Mesenchymal stem cell (in vitro differentiated cells and primary cell): Measurements from ENCODE around the gene TUT7.
A peak's percentile ranks its signal among the peaks of the same experiment; 100 is the strongest.

Source experiments
- DNase-seq: peaks from one replicate; pipeline ENCODE4 v3.0.0-alpha.2; 2013
- H2AFZ ChIP-seq: one replicate; pipeline ENCODE4 v1.6.1; 2013; ENCODE audit warnings: low read depth, mild to moderate bottlenecking, control low read depth, inconsistent platforms, low read length, moderate library complexity
- H2AK5ac ChIP-seq: 2 replicates; pipeline ENCODE4 v1.6.1; 2013; ENCODE audit warnings: low read length, moderate library complexity, mild to moderate bottlenecking, inconsistent platforms; ENCODE audit not compliant: severe bottlenecking
- H2BK120ac ChIP-seq: one replicate; pipeline ENCODE4 v1.6.1; 2013; ENCODE audit warnings: low read depth, mild to moderate bottlenecking, inconsistent platforms, low read length, moderate library complexity
- H2BK12ac ChIP-seq, 2 experiments: one replicate each; pipeline ENCODE4 v1.6.1; 2013; ENCODE audit warnings: inconsistent platforms in 2 of 2, low read length in 2 of 2, mild to moderate bottlenecking in 2 of 2, moderate library complexity in 2 of 2, control low read depth in 1 of 2
- H2BK15ac ChIP-seq: one replicate; pipeline ENCODE4 v1.6.1; 2013; ENCODE audit warnings: mild to moderate bottlenecking, low read depth, inconsistent platforms; ENCODE audit not compliant: poor library complexity, severe bottlenecking
- H2BK5ac ChIP-seq: 2 replicates; pipeline ENCODE4 v1.6.1; 2013; ENCODE audit warnings: low read depth, mild to moderate bottlenecking, low read length, control low read depth, inconsistent platforms; ENCODE audit not compliant: poor library complexity, severe bottlenecking
- H3K14ac ChIP-seq, 2 experiments: one replicate each; pipeline ENCODE4 v1.6.1; 2013; ENCODE audit warnings: inconsistent platforms in 2 of 2, low read length in 2 of 2, control low read depth in 1 of 2, mild to moderate bottlenecking in 1 of 2, moderate library complexity in 1 of 2
- H3K18ac ChIP-seq, 2 experiments: one replicate each; pipeline ENCODE4 v1.6.1; 2013; ENCODE audit warnings: inconsistent platforms in 2 of 2, low read length in 2 of 2, control low read depth in 1 of 2, low read depth in 1 of 2, mild to moderate bottlenecking in 1 of 2
- H3K23ac ChIP-seq, 2 experiments: one replicate each; pipeline ENCODE4 v1.6.1; 2013; ENCODE audit warnings: inconsistent platforms in 2 of 2, low read length in 2 of 2, mild to moderate bottlenecking in 2 of 2, moderate library complexity in 2 of 2, control low read depth in 1 of 2
- H3K27ac ChIP-seq: 2 replicates; pipeline ENCODE4 v1.5.1; 2013; ENCODE audit warnings: mild to moderate bottlenecking, moderate library complexity, low read length, control low read depth, inconsistent platforms; ENCODE audit not compliant: poor library complexity, severe bottlenecking
- H3K27me3 ChIP-seq, 2 experiments: 2 replicates each; pipeline versions ENCODE4 v1.6.1 to v1.7.0; 2013; ENCODE audit warnings: low read length in 2 of 2, mild to moderate bottlenecking in 2 of 2, moderate library complexity in 2 of 2, control low read depth in 1 of 2, inconsistent platforms in 1 of 2; ENCODE audit not compliant: control insufficient read depth in 1 of 2, insufficient read depth in 1 of 2
- H3K36me3 ChIP-seq, 2 experiments: 2 replicates each; pipeline versions ENCODE4 v1.6.1 to v1.7.0; 2013; ENCODE audit warnings: low read length in 2 of 2, control low read depth in 1 of 2, inconsistent platforms in 1 of 2, low read depth in 1 of 2, mild to moderate bottlenecking in 1 of 2; ENCODE audit not compliant: insufficient read depth in 2 of 2, control insufficient read depth in 1 of 2
- H3K4ac ChIP-seq, 2 experiments: one replicate each; pipeline ENCODE4 v1.6.1; 2013; ENCODE audit warnings: inconsistent platforms in 2 of 2, low read length in 2 of 2, mild to moderate bottlenecking in 2 of 2, moderate library complexity in 2 of 2, control low read depth in 1 of 2, low read depth in 1 of 2
- H3K4me1 ChIP-seq: 2 replicates; pipeline ENCODE4 v1.6.1; 2013; ENCODE audit warnings: low read depth, low read length, control low read depth; ENCODE audit not compliant: control insufficient read depth, insufficient read depth
- H3K4me2 ChIP-seq: 2 replicates; pipeline ENCODE4 v1.6.1; 2013; ENCODE audit warnings: low read length, mild to moderate bottlenecking, inconsistent platforms; ENCODE audit not compliant: poor library complexity, severe bottlenecking
- H3K4me3 ChIP-seq, 2 experiments: 2 replicates each; pipeline versions ENCODE4 v1.5.1 to v1.7.0; 2013; ENCODE audit warnings: low read length in 2 of 2, mild to moderate bottlenecking in 2 of 2, control low read depth in 1 of 2, low read depth in 1 of 2; ENCODE audit not compliant: insufficient read depth in 1 of 2
- H3K79me1 ChIP-seq: replicated peaks from 2 replicates; pipeline ENCODE4 v1.6.1; 2013; ENCODE audit warnings: mild to moderate bottlenecking, control low read depth, low read length, inconsistent platforms; ENCODE audit not compliant: poor library complexity, severe bottlenecking
- H3K9ac ChIP-seq: 2 replicates; pipeline ENCODE4 v1.7.0; 2013; ENCODE audit warnings: mild to moderate bottlenecking, low read length, moderate library complexity
- H3K9me3 ChIP-seq: 2 replicates; pipeline ENCODE4 v1.7.0; 2013; ENCODE audit warnings: mild to moderate bottlenecking, low read length; ENCODE audit not compliant: control insufficient read depth
- H4K8ac ChIP-seq: one replicate; pipeline ENCODE4 v1.6.1; 2013; ENCODE audit warnings: inconsistent platforms, mild to moderate bottlenecking, low read length, moderate library complexity
- H4K91ac ChIP-seq: one replicate; pipeline ENCODE4 v1.6.1; 2013; ENCODE audit warnings: mild to moderate bottlenecking, low read length, inconsistent platforms
- WGBS: methylation state at CpG from one replicate; pipeline ENCODE4 v1.1.7; 2013; ENCODE audit warnings: mixed read lengths; 5-methylcytosine and 5-hydroxymethylcytosine counted together

Gene TUT7

GRCh38 chr9:86376016-86376415 is 21.8 kb upstream of the TUT7 start:
- Histone ChIP-seq H2BK120ac (no peak overlapping the region), H3K9ac (no peak overlapping the region), H3K23ac (no peak overlapping the region), H4K8ac (no peak overlapping the region), H4K91ac (no peak overlapping the region), H3K27ac (no peak overlapping the region), H3K36me3 (no peaks in the 10 kb centered on the region), H3K27me3 (no peaks in the 10 kb centered on the region), H2BK15ac (no peak overlapping the region), H3K4ac (no peak overlapping the region), H3K18ac (no peak overlapping the region), H2AFZ (no peak overlapping the region), H3K4me2 (no peak overlapping the region), H2AK5ac (no peak overlapping the region), H2BK12ac (no peak overlapping the region), H3K79me1 (no peaks in the 10 kb centered on the region), H3K4me1 (no peaks in the 10 kb centered on the region), H3K4me3 (no peak overlapping the region), H3K9me3 (peaks cover 19% of the 10 kb centered on the region), H2BK5ac (no peak overlapping the region), H3K14ac (no peak overlapping the region)
- no peak for DNase-seq
- 89% methylated on average over 5 of the region's 5 CpGs for WGBS

DNA sequence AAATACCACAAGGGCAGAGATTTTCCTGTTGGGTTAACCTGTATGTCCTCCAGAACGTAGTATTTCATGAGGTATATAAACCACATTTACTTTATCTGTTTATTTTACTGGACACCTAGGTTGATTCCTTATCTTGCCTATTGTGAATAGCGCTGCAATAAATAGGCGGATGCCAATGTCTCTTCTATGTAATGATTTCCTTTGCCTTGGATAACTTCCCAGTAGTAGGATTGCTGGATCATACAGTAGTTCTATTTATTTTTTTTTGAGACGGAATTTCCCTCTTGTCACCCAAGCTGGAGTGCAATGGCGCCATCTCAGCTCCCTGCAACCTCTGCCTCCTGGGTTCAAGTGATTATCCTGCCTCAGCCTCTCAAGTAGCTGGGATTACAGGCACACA is 15.6 kb upstream of the TUT7 start:
- 88% methylated on average over 4 of the region's 5 CpGs for WGBS
- H2BK15ac ChIP-seq: no peak overlapping the region
- H3K4me1 ChIP-seq: no peaks in the 10 kb centered on the region
- H2BK5ac ChIP-seq: no peak overlapping the region
- no peak overlapping the region for H3K4me2 ChIP-seq
- H3K23ac ChIP-seq: no peak overlapping the region
- no peak overlapping the region for H3K14ac ChIP-seq
- no peak overlapping the region for H2AK5ac ChIP-seq
- no peak overlapping the region for H3K4ac ChIP-seq
- no peak overlapping the region for H3K27ac ChIP-seq
- no peak overlapping the region for H2BK120ac ChIP-seq
- H4K91ac ChIP-seq: no peak overlapping the region
- H3K79me1 ChIP-seq: no peaks in the 10 kb centered on the region
- H4K8ac ChIP-seq: no peak overlapping the region
- H3K4me3 ChIP-seq: no peak overlapping the region
- H3K18ac ChIP-seq: no peak overlapping the region
- no peak for DNase-seq
- peaks cover 26% of the 10 kb centered on the region for H3K9me3 ChIP-seq
- H2BK12ac ChIP-seq: no peak overlapping the region
- no peak overlapping the region for H2AFZ ChIP-seq
- peak overlapping the region; percentile 19 for H3K9ac ChIP-seq
- no peaks in the 10 kb centered on the region for H3K36me3 ChIP-seq
- H3K27me3 ChIP-seq: no peaks in the 10 kb centered on the region

DNA sequence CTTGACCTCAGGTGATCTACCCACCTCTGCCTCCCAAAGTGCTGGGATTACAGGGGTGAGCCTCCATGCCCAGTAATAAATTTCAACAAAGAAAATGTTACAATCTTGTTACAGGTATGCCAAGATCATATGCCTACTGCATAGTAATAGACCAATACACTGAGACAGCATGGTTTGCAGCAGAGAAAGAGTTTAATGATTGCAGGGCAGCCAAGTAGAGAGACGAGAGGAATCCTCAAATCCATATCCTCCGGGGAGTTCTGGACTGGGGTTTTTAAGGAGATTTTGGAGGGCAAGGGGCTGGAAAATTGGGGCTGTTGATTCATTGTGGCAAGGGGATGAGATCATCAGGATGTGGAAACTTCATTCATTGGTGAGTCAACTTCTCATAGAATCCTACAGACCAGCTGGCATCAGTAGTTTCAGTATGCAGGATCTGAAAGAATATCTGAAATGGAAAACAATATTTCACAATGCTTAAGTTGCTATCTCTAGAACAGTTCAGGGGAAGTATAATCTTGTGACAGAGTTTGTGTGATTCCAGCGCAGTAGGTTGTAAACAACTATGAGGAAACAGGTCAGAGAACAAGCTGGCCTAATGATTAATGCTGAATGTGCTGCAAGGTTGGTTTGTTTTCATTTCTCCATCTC is 14.8 kb upstream of the TUT7 start:
- WGBS: 52% methylated on average over 3 of the region's 3 CpGs
- Histone ChIP-seq H3K4me2 (no peak overlapping the region), H3K18ac (no peak overlapping the region), H4K91ac (no peak overlapping the region), H3K27me3 (no peaks in the 10 kb centered on the region), H2BK12ac (no peak overlapping the region), H3K4me1 (no peaks in the 10 kb centered on the region), H2BK15ac (no peak overlapping the region), H2BK120ac (no peak overlapping the region), H2AFZ (no peak overlapping the region), H3K36me3 (no peaks in the 10 kb centered on the region), H3K9ac (peak overlapping the region; percentile 19), H2AK5ac (no peak overlapping the region), H2BK5ac (no peak overlapping the region), H4K8ac (no peak overlapping the region), H3K23ac (no peak overlapping the region), H3K14ac (no peak overlapping the region), H3K9me3 (peaks cover 26% of the 10 kb centered on the region), H3K4me3 (peak overlapping the region in 1 of 2 experiments; percentile 30), H3K27ac (no peak overlapping the region), H3K4ac (no peak overlapping the region), H3K79me1 (no peaks in the 10 kb centered on the region)
- DNase-seq: peak; percentile 85

- Histone ChIP-seq H3K27ac (no peak overlapping the region), H3K4me1 (no peaks in the 10 kb centered on the region), H2BK120ac (no peak overlapping the region), H4K8ac (no peak overlapping the region), H3K9ac (no peak overlapping the region), H3K18ac (no peak overlapping the region), H2BK12ac (no peak overlapping the region), H2AFZ (no peak overlapping the region), H3K79me1 (no peaks in the 10 kb centered on the region), H3K36me3 (no peaks in the 10 kb centered on the region), H2AK5ac (no peak overlapping the region), H2BK5ac (no peak overlapping the region), H3K4ac (no peak overlapping the region), H4K91ac (no peak overlapping the region), H3K14ac (no peak overlapping the region), H3K9me3 (no peaks in the 10 kb centered on the region), H3K23ac (no peak overlapping the region), H3K4me2 (no peak overlapping the region), H3K27me3 (no peaks in the 10 kb centered on the region), H3K4me3 (no peak overlapping the region), H2BK15ac (no peak overlapping the region)
- 93% methylated on average over 3 of the region's 3 CpGs for WGBS
- DNase-seq: no peak
These were observed 7.0 kb upstream of the TUT7 start for GRCh38 chr9:86361176-86361575.
